ENCODE results near the gene IGBP1. TPM values are rescaled to one million over a fixed set of nuclear protein-coding genes. Genes with fewer than 3 reads are reported as not detected.
"Not testable (repeated sequence)": the region's sequence is repeated elsewhere in the genome, so short reads cannot be mapped to it uniquely, and the experiment has no call there.

Gene IGBP1
- total and polyA plus RNA-seq, 9 donors, result 88.3 to 122 (median 107) TPM

- not testable (repeated sequence) for H3K27me3 ChIP-seq (ENCODE audit: control insufficient read depth, insufficient read depth, low read length); H3K9me3 ChIP-seq (replicated peaks; ENCODE audit: control insufficient read depth, low read depth, low read length); H3K4me3 ChIP-seq (ENCODE audit: low read length); H3K36me3 ChIP-seq (ENCODE audit: control insufficient read depth, insufficient read depth, low read length); H3K27ac ChIP-seq (ENCODE audit: low read length); DNase-seq; H3K4me1 ChIP-seq (ENCODE audit: control insufficient read depth, insufficient read depth, low read length)
- WGBS (ENCODE audit: insufficient coverage), result 75% methylated on average over 1 of the region's 4 CpGs
Measured at GRCh38 chrX:70111436-70112026, 21.7 kb upstream of the IGBP1 start.

GRCh38 chrX:70117738-70118137, 15.5 kb upstream of the IGBP1 start:
- no peaks in the 10 kb centered on the region for H3K36me3 ChIP-seq (ENCODE audit: control insufficient read depth, insufficient read depth, low read length)
- H3K27me3 ChIP-seq (ENCODE audit: control insufficient read depth, insufficient read depth, low read length), result no peaks in the 10 kb centered on the region
- H3K4me1 ChIP-seq (ENCODE audit: control insufficient read depth, insufficient read depth, low read length), result no peaks in the 10 kb centered on the region
- no peak for DNase-seq
- H3K27ac ChIP-seq (ENCODE audit: low read length), result no peak overlapping the region
- no peak overlapping the region for H3K4me3 ChIP-seq (ENCODE audit: low read length)
- no peaks in the 10 kb centered on the region for H3K9me3 ChIP-seq (replicated peaks; ENCODE audit: control insufficient read depth, low read depth, low read length)

DNA sequence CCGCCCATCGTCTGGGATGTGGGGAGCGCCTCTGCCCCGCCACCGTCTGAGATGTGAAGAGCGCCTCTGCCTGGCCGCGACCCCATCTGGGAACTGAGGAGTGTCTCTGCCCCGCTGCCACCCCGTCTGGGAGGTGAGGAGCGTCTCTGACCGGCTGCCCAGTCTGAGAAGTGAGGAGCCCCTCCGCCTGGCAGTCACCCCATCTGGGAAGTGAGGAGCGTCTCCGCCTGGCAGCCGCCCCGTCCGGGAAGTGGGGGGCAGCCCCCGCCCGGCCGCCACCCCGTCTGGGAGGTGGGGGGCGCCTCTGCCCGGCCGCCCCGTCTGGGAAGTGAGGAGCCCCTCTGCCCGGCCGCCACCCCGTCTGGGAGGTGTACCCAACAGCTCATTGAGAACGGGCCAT, 10.2 kb upstream of the IGBP1 start:
- 96% methylated on average over 10 of the region's 30 CpGs for WGBS (ENCODE audit: insufficient coverage)

GRCh38 chrX:70124678-70125077, 8.6 kb upstream of the IGBP1 start:
- Histone ChIP-seq H3K27me3 (ENCODE audit: control insufficient read depth, insufficient read depth, low read length) (peaks cover 6% of the 10 kb centered on the region), H3K27ac (ENCODE audit: low read length) (no peak overlapping the region), H3K9me3 (replicated peaks; ENCODE audit: control insufficient read depth, low read depth, low read length) (no peaks in the 10 kb centered on the region), H3K4me1 (ENCODE audit: control insufficient read depth, insufficient read depth, low read length) (no peaks in the 10 kb centered on the region), H3K36me3 (ENCODE audit: control insufficient read depth, insufficient read depth, low read length) (no peaks in the 10 kb centered on the region), H3K4me3 (ENCODE audit: low read length) (no peak overlapping the region)
- no CpG with 5 or more reads among the region's 2 CpGs for WGBS (ENCODE audit: insufficient coverage)
- DNase-seq, result no peak

More for the DNA sequence above, 10.2 kb upstream of the IGBP1 start:
- not testable (repeated sequence) for H3K36me3 ChIP-seq (ENCODE audit: control insufficient read depth, insufficient read depth, low read length); H3K27me3 ChIP-seq (ENCODE audit: control insufficient read depth, insufficient read depth, low read length); DNase-seq; H3K9me3 ChIP-seq (replicated peaks; ENCODE audit: control insufficient read depth, low read depth, low read length); H3K4me1 ChIP-seq (ENCODE audit: control insufficient read depth, insufficient read depth, low read length); H3K4me3 ChIP-seq (ENCODE audit: low read length); H3K27ac ChIP-seq (ENCODE audit: low read length)

GRCh38 chrX:70128071-70128470, 5.2 kb upstream of the IGBP1 start:
- WGBS (ENCODE audit: insufficient coverage), result 71% methylated on average over 7 of the region's 9 CpGs
- no peak overlapping the region for H3K27ac ChIP-seq (ENCODE audit: low read length)
- H3K36me3 ChIP-seq (ENCODE audit: control insufficient read depth, insufficient read depth, low read length), result no peaks in the 10 kb centered on the region
- H3K4me1 ChIP-seq (ENCODE audit: control insufficient read depth, insufficient read depth, low read length), result no peaks in the 10 kb centered on the region
- H3K9me3 ChIP-seq (replicated peaks; ENCODE audit: control insufficient read depth, low read depth, low read length), result no peaks in the 10 kb centered on the region
- DNase-seq, result no peak
- peaks cover 9% of the 10 kb centered on the region for H3K27me3 ChIP-seq (ENCODE audit: control insufficient read depth, insufficient read depth, low read length)
- H3K4me3 ChIP-seq (ENCODE audit: low read length), result no peak overlapping the region

- DNase-seq, result no peak
- Histone ChIP-seq H3K27me3 (ENCODE audit: control insufficient read depth, insufficient read depth, low read length) (peaks cover 16% of the 10 kb centered on the region), H3K4me1 (ENCODE audit: control insufficient read depth, insufficient read depth, low read length) (peaks cover 6% of the 10 kb centered on the region), H3K9me3 (replicated peaks; ENCODE audit: control insufficient read depth, low read depth, low read length) (no peaks in the 10 kb centered on the region), H3K4me3 (ENCODE audit: low read length) (no peak overlapping the region), H3K27ac (ENCODE audit: low read length) (no peak overlapping the region), H3K36me3 (ENCODE audit: control insufficient read depth, insufficient read depth, low read length) (no peaks in the 10 kb centered on the region)
- 8% methylated on average over 1 of the region's 1 CpG for WGBS (ENCODE audit: insufficient coverage)
Measured at GRCh38 chrX:70129816-70130215, 3.4 kb upstream of the IGBP1 start.

- Histone ChIP-seq H3K4me3 (ENCODE audit: low read length) (no peak overlapping the region), H3K27ac (ENCODE audit: low read length) (no peak overlapping the region), H3K36me3 (ENCODE audit: control insufficient read depth, insufficient read depth, low read length) (no peaks in the 10 kb centered on the region), H3K9me3 (replicated peaks; ENCODE audit: control insufficient read depth, low read depth, low read length) (no peaks in the 10 kb centered on the region), H3K4me1 (ENCODE audit: control insufficient read depth, insufficient read depth, low read length) (peaks cover 6% of the 10 kb centered on the region), H3K27me3 (ENCODE audit: control insufficient read depth, insufficient read depth, low read length) (peaks cover 16% of the 10 kb centered on the region)
- DNase-seq, result no peak
- WGBS (ENCODE audit: insufficient coverage), result 69% methylated on average over 2 of the region's 4 CpGs
Measured at GRCh38 chrX:70132224-70132623, 1.0 kb upstream of the IGBP1 start.

DNA sequence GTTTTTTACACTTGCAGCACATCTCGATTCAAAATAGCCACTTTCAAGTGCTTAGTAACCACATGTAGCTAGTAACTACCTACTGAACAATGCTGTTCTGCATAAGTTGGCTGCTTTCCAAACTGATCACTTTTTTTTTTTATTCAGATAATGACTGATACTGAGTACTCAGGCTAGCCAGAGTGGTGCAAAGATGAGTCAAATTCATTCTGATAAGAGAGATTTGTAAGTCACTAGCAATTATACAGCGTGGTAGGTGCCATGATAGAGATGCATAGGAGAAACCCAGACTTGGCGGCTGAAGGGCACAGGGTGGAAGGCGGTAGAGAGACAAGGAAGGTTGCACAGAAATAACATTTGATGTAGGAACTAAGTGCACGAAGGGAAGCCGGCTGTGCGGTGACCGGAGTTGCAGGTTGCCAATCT, 357 bp upstream of the IGBP1 start:
- Histone ChIP-seq H3K27ac (ENCODE audit: low read length) (no peak overlapping the region), H3K4me3 (ENCODE audit: low read length) (peak overlapping the region; percentile 84), H3K9me3 (replicated peaks; ENCODE audit: control insufficient read depth, low read depth, low read length) (no peaks in the 10 kb centered on the region), H3K36me3 (ENCODE audit: control insufficient read depth, insufficient read depth, low read length) (no peaks in the 10 kb centered on the region), H3K4me1 (ENCODE audit: control insufficient read depth, insufficient read depth, low read length) (peaks cover 6% of the 10 kb centered on the region), H3K27me3 (ENCODE audit: control insufficient read depth, insufficient read depth, low read length) (peaks cover 16% of the 10 kb centered on the region)
- WGBS (ENCODE audit: insufficient coverage), result 36% methylated on average over 7 of the region's 8 CpGs
- DNase-seq, result no peak

DNA sequence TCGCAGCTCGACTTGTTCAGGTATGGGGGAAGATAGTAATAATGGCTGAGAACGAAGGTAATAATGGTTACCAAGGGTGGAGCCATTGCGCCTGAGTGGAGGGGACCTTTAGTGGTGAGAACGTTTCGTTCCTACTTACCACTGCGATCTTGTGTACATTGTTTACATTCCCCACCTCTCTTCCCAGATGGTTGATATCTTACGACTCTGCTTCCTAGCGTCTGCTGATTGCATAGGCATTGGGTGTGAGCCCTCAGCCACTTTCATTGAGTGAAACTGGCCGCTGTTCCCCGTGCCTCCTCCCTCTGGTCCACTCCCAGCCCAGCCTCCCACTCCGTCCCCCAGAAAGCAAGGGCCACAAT, 850 bp downstream of the IGBP1 start:
- Histone ChIP-seq H3K4me3 (ENCODE audit: low read length) (peak overlapping the region; percentile 84), H3K9me3 (replicated peaks; ENCODE audit: control insufficient read depth, low read depth, low read length) (no peaks in the 10 kb centered on the region), H3K27ac (ENCODE audit: low read length) (peak overlapping the region; percentile 90), H3K27me3 (ENCODE audit: control insufficient read depth, insufficient read depth, low read length) (peaks cover 14% of the 10 kb centered on the region), H3K36me3 (ENCODE audit: control insufficient read depth, insufficient read depth, low read length) (no peaks in the 10 kb centered on the region), H3K4me1 (ENCODE audit: control insufficient read depth, insufficient read depth, low read length) (peaks cover 6% of the 10 kb centered on the region)
- peak; percentile 4 for DNase-seq
- 22% methylated on average over 4 of the region's 12 CpGs for WGBS (ENCODE audit: insufficient coverage)

DNA sequence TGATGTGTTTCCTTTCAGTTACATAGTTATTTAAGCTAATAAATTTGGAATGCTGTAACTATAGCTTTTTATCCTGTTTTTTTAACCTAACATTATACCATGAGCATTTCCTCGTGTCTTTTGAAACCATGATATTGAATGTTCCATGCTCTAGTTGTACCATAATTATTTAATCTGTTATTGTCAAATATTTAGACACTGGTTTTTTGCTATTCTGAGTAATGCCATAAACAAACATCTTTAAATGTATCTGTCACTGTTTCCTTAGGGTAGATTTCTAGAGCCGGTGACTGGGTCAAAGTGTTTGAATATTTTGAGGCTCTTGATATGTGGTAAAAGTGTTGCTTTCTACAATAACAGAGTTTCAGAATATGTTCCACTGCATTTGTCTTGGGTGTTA, 5.4 kb downstream of the IGBP1 start:
- no peaks in the 10 kb centered on the region for H3K36me3 ChIP-seq (ENCODE audit: control insufficient read depth, insufficient read depth, low read length)
- no peak overlapping the region for H3K27ac ChIP-seq (ENCODE audit: low read length)
- DNase-seq, result no peak
- peaks cover 6% of the 10 kb centered on the region for H3K4me1 ChIP-seq (ENCODE audit: control insufficient read depth, insufficient read depth, low read length)
- no peaks in the 10 kb centered on the region for H3K9me3 ChIP-seq (replicated peaks; ENCODE audit: control insufficient read depth, low read depth, low read length)
- no CpG with 5 or more reads among the region's 2 CpGs for WGBS (ENCODE audit: insufficient coverage)
- H3K27me3 ChIP-seq (ENCODE audit: control insufficient read depth, insufficient read depth, low read length), result peaks cover 3% of the 10 kb centered on the region
- H3K4me3 ChIP-seq (ENCODE audit: low read length), result no peak overlapping the region

- no peak overlapping the region for H3K4me3 ChIP-seq (ENCODE audit: low read length)
- H3K27ac ChIP-seq (ENCODE audit: low read length), result no peak overlapping the region
- no peaks in the 10 kb centered on the region for H3K36me3 ChIP-seq (ENCODE audit: control insufficient read depth, insufficient read depth, low read length)
- H3K9me3 ChIP-seq (replicated peaks; ENCODE audit: control insufficient read depth, low read depth, low read length), result no peaks in the 10 kb centered on the region
- no peak for DNase-seq
- peaks cover under 1% of the 10 kb centered on the region for H3K4me1 ChIP-seq (ENCODE audit: control insufficient read depth, insufficient read depth, low read length)
- H3K27me3 ChIP-seq (ENCODE audit: control insufficient read depth, insufficient read depth, low read length), result no peaks in the 10 kb centered on the region
- WGBS (ENCODE audit: insufficient coverage), result 60% methylated on average over 1 of the region's 3 CpGs
Measured at GRCh38 chrX:70139736-70140135, 6.5 kb downstream of the IGBP1 start.
